Progenitor cell of endocrine pancreas (in vitro differentiated cells): ENCODE results near the gene SLC25A4. TPM values are rescaled to one million over a fixed set of nuclear protein-coding genes. Genes with fewer than 3 reads are reported as not detected.
A peak's percentile ranks its signal among the peaks of the same experiment; 100 is the strongest.

Experiments used
- DNase-seq: peaks from one replicate; pipeline ENCODE4 v3.0.0; 2021; ENCODE audit warnings: low spot score; ENCODE audit not compliant: unreplicated experiment
- H3K27ac Mint-ChIP-seq: 2 replicates; pipeline ENCODE4 v1.8.0; 2021; ENCODE audit warnings: mild to moderate bottlenecking, moderate library complexity, mixed read lengths
- H3K27me3 Mint-ChIP-seq: 2 replicates; pipeline ENCODE4 v1.8.0; 2021; ENCODE audit warnings: mixed read lengths
- H3K36me3 Mint-ChIP-seq: 2 replicates; pipeline ENCODE4 v1.8.0; 2022; ENCODE audit warnings: mixed read lengths; ENCODE audit not compliant: insufficient read depth
- H3K4me1 Mint-ChIP-seq: 2 replicates; pipeline ENCODE4 v1.8.0; 2021; ENCODE audit warnings: low read depth, mixed read lengths
- H3K4me3 Mint-ChIP-seq: 2 replicates; pipeline ENCODE4 v1.8.0; 2021; ENCODE audit warnings: low read depth, mild to moderate bottlenecking, moderate library complexity, mixed read lengths
- H3K9me3 Mint-ChIP-seq: 2 replicates; pipeline ENCODE4 v1.8.0; 2021; ENCODE audit warnings: low read depth, mixed read lengths
- total RNA-seq: library from RNA; stranded (reverse); gene quantifications from 2 replicates; pipeline ENCODE4 v1.2.1, GENCODE V29; 2021
- TF ChIP-seq, protein P1 (sequence below): fragments of 200-600 bp; sonication (generic); IDR thresholded peaks from one replicate; pipeline ENCODE4 v1.5.0; 2021; ENCODE audit warnings: antibody characterized with exemption, mild to moderate bottlenecking; ENCODE audit not compliant: unreplicated experiment

The SLC25A4 gene
- total RNA-seq, 1 donor from 2014 or later: 24.7 TPM

DNA sequence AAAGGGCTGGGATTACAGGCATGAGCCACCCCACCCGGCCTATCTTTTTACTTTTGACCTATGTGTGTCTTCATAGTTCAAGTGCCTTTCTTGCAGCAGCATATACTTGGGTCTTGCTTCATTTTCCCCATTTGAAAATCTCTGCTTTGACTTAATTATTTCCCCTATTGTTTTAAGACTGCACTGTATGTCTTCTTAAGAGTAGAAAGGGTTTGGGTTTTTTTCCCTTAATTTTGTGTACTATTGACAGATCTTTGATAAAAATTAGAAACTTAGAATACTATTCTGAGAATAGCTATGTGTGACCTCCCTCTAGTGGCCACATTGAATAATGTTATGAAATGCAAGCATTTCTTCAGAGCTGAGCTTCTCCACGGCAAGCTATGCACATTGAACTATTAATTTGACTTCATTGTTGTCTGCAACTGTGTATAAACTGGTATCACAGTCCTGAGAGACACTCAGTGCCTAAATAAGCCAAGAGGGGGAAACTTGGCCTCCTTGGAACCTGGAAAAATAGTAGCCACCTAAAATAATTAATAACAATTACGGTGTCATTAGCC is 8.7 kb upstream of the SLC25A4 start:
- TF ChIP-seq, protein P1, sequence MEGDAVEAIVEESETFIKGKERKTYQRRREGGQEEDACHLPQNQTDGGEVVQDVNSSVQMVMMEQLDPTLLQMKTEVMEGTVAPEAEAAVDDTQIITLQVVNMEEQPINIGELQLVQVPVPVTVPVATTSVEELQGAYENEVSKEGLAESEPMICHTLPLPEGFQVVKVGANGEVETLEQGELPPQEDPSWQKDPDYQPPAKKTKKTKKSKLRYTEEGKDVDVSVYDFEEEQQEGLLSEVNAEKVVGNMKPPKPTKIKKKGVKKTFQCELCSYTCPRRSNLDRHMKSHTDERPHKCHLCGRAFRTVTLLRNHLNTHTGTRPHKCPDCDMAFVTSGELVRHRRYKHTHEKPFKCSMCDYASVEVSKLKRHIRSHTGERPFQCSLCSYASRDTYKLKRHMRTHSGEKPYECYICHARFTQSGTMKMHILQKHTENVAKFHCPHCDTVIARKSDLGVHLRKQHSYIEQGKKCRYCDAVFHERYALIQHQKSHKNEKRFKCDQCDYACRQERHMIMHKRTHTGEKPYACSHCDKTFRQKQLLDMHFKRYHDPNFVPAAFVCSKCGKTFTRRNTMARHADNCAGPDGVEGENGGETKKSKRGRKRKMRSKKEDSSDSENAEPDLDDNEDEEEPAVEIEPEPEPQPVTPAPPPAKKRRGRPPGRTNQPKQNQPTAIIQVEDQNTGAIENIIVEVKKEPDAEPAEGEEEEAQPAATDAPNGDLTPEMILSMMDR: peak; percentile 92
- peaks cover 8% of the 10 kb centered on the region for H3K27me3 Mint-ChIP-seq
- no peaks in the 10 kb centered on the region for H3K4me1 Mint-ChIP-seq
- no peaks in the 10 kb centered on the region for H3K9me3 Mint-ChIP-seq
- H3K4me3 Mint-ChIP-seq: no peak overlapping the region
- no peak overlapping the region for H3K27ac Mint-ChIP-seq
- DNase-seq: no peak
- H3K36me3 Mint-ChIP-seq: no peaks in the 10 kb centered on the region

DNA sequence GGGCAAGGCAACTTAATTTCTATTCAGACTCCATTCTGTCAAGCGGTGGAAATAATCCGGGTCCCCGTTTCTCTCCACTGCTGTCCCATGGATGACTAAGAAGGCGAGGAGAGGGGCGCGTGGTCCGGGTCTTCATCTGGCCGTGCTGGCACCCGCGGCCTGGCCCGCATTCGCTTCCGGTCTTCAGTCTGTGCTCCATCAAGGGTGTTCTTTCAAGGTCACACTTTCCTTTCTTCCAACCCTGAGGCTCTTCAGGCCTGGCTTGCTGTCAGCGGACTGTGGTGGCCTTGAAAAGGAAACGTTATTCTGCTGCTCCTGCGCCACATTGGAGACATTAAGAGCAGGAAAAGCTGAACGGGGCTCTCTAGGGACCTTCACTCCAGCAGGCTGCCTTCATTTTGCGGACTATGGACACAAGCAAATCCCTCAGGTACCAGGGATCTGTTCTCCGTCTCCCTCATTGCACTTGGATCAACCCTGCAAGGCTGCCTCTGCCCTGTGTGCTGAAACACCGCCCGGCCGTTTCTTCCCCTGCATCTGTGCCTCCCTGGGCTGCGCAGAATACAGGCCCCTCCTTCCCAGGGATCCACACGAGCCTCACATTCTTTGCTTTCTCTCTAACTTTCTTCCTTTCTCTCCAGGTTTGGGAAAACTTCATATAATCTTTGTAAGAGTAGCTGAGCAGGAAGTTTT is 5.7 kb upstream of the SLC25A4 start:
- H3K27me3 Mint-ChIP-seq: peaks cover 8% of the 10 kb centered on the region
- no peak for DNase-seq
- H3K4me1 Mint-ChIP-seq: peaks cover 2% of the 10 kb centered on the region
- no peak overlapping the region for H3K4me3 Mint-ChIP-seq
- H3K9me3 Mint-ChIP-seq: no peaks in the 10 kb centered on the region
- TF ChIP-seq, protein P1: no peak
- H3K36me3 Mint-ChIP-seq: no peaks in the 10 kb centered on the region
- H3K27ac Mint-ChIP-seq: no peak overlapping the region

DNA sequence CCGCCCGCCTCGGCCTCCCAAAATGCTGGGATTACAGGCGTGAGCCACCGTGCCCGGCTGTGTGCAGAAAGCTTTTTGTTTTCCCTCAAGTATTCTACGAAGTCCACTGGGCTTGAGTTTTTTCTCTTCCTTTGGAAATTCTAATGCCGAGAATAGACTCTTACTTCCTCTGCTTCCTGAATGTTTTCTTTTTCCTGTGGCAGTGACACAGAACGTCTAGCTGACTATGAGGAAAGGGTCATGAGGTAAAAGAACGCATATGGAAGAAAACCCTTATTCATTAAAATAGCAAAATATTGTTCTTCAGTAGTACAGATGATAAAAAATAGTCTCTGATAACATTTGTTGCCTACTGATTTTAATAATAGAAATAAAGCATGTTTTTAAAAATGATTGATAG is 4.9 kb upstream of the SLC25A4 start:
- Mint-ChIP-seq H3K4me3 (no peak overlapping the region), H3K27ac (no peak overlapping the region), H3K4me1 (peaks cover 2% of the 10 kb centered on the region), H3K9me3 (no peaks in the 10 kb centered on the region), H3K27me3 (peaks cover 8% of the 10 kb centered on the region), H3K36me3 (no peaks in the 10 kb centered on the region)
- TF ChIP-seq, protein P1: no peak
- DNase-seq: no peak

DNA sequence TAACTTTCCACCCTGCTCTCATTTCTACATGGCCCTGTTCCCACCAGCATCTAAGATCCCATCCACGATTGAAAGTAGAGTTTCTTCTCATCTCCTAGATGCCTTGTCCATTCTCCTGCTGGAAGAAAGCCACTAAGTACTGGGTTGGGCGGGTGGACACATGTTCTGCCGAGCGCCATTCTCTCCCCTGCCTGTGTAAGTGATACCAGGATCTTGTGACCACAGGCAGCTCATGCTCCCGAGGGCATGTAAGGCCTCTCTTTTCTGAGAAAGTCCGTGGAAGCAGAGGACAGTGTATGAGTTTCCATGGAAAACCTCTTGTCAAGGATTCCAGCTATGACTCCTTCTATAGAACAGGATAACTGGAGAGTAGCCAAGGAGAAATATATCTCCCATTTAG is 3.3 kb upstream of the SLC25A4 start:
- no peak overlapping the region for H3K4me3 Mint-ChIP-seq
- DNase-seq: no peak

DNA sequence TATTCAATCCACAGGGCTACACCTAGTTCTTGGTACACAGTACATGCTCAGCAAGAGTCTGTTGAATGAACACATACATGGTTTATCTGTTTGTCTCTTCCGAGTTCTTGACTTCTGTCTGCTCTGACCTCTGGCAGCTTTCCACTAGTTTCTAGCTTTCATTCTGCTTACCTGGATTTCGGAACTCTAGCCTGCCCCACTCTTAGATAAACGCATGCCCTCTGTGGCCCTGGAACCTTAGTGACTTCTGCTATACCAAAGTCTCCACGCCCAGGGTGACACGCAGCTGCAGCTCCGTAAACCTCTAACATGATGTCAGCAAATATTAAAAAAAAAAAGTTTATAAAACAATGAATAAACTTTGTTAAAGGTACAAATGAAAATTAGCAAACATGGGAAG is 1.3 kb upstream of the SLC25A4 start:
- no peaks in the 10 kb centered on the region for H3K9me3 Mint-ChIP-seq
- no peak for DNase-seq
- H3K4me1 Mint-ChIP-seq: peaks cover 12% of the 10 kb centered on the region
- H3K4me3 Mint-ChIP-seq: no peak overlapping the region
- peaks cover 8% of the 10 kb centered on the region for H3K27me3 Mint-ChIP-seq
- no peak overlapping the region for H3K27ac Mint-ChIP-seq
- TF ChIP-seq, protein P1: no peak
- peaks cover 8% of the 10 kb centered on the region for H3K36me3 Mint-ChIP-seq

More for the DNA sequence above, 3.3 kb upstream of the SLC25A4 start:
- Mint-ChIP-seq H3K27ac (no peak overlapping the region), H3K9me3 (no peaks in the 10 kb centered on the region), H3K27me3 (peaks cover 8% of the 10 kb centered on the region), H3K36me3 (no peaks in the 10 kb centered on the region), H3K4me1 (peaks cover 12% of the 10 kb centered on the region)
- TF ChIP-seq, protein P1: no peak
